K562 (cell line): ENCODE data around the gene PDCD1. TPM values are rescaled to one million over a fixed set of nuclear protein-coding genes. Genes with fewer than 3 reads are reported as not detected.

Experiments used
- EZH2 ChIP-seq: IDR thresholded peaks from 2 replicates; pipeline ENCODE4 v1.6.1; 2012; ENCODE audit warnings: low read depth, mild to moderate bottlenecking, inconsistent platforms, low read length, borderline replicate concordance
- GABPB2 ChIP-seq: fragments of 250-450 bp; sonication (Bioruptor Pico); conservative IDR thresholded peaks from 2 replicates; pipeline ENCODE4 v1.5.1; 2021; ENCODE audit warnings: mild to moderate bottlenecking
- KAT8 ChIP-seq: fragments of 450-650 bp; IDR thresholded peaks from 2 replicates; pipeline ENCODE4 v1.6.1; 2016; ENCODE audit warnings: low read depth, mild to moderate bottlenecking
- KDM1A ChIP-seq, 2 experiments: fragments of 450-650 bp; IDR thresholded peaks; 2 replicates each; pipeline ENCODE4 v1.6.1; 2016; ENCODE audit warnings: mild to moderate bottlenecking in 2 of 2
- KDM5B ChIP-seq: fragments of 200-600 bp; sonication (generic); IDR thresholded peaks from 2 replicates; pipeline ENCODE4 v1.6.1; 2012; ENCODE audit warnings: low read depth, mild to moderate bottlenecking, moderate library complexity, low read length, control low read depth, inconsistent platforms; ENCODE audit not compliant: insufficient replicate concordance
- POLR3A ChIP-seq: IDR thresholded peaks from 2 replicates; pipeline ENCODE4 v1.6.1; 2011; ENCODE audit warnings: borderline replicate concordance, mild to moderate bottlenecking, moderate library complexity; ENCODE audit not compliant: insufficient read length, insufficient read depth; ENCODE audit errors: extremely low read depth
- PPARD ChIP-seq: fragments of 250-450 bp; sonication (Bioruptor Pico); IDR thresholded peaks from 2 replicates; pipeline ENCODE4 v1.8.0; 2022; ENCODE audit warnings: inconsistent platforms, mild to moderate bottlenecking, moderate library complexity
- RAD21 ChIP-seq, 2 experiments: fragments of 250-450 bp in 1 of 2; fragments of 450-650 bp in 1 of 2; sonication (Bioruptor Pico) in 1 of 2; formaldehyde crosslinking in 1 of 2; IDR thresholded peaks in 1 of 2; conservative IDR thresholded peaks in 1 of 2; 2 replicates each; pipeline versions ENCODE4 v1.4.0 to v1.8.0; 2020 to 2022; ENCODE audit warnings: mild to moderate bottlenecking in 2 of 2, moderate library complexity in 1 of 2
- REST ChIP-seq, 2 experiments: fragments of 450-650 bp; formaldehyde crosslinking in 1 of 2; IDR thresholded peaks; 2 replicates each; pipeline versions ENCODE4 v1.4.0 to v1.6.1; 2014 to 2020; ENCODE audit warnings: mild to moderate bottlenecking in 2 of 2, borderline replicate concordance in 1 of 2, low read depth in 1 of 2
- TARDBP ChIP-seq: fragments of 450-650 bp; IDR thresholded peaks from 2 replicates; pipeline ENCODE4 v1.6.1; 2016
- TEAD2 ChIP-seq: fragments of 450-650 bp; IDR thresholded peaks from 2 replicates; pipeline ENCODE4 v1.6.1; 2016; ENCODE audit warnings: missing genetic modification characterization, control low read depth, missing compliant biosample characterization
- TEAD4 ChIP-seq, 2 experiments: sonication (generic) in 1 of 2; formaldehyde crosslinking in 1 of 2; IDR thresholded peaks; 2 replicates each; pipeline versions ENCODE4 v1.6.1 to v1.8.0; 2012 to 2022; ENCODE audit warnings: borderline replicate concordance in 1 of 2, inconsistent platforms in 1 of 2, low read length in 1 of 2, mild to moderate bottlenecking in 1 of 2, missing genetic modification reagents in 1 of 2
- USF2 ChIP-seq: sonication (generic); formaldehyde crosslinking; IDR thresholded peaks from 2 replicates; pipeline ENCODE4 v1.5.0; 2020; ENCODE audit warnings: missing genetic modification reagents
- VEZF1 ChIP-seq: fragments of 200-800 bp; sonication (Bioruptor generic); IDR thresholded peaks from 2 replicates; pipeline ENCODE4 v1.6.1; 2017; ENCODE audit warnings: missing genetic modification characterization, missing compliant biosample characterization
- ZFPM2 ChIP-seq: fragments of 250-450 bp; sonication (Bioruptor Pico); IDR thresholded peaks from 2 replicates; pipeline ENCODE4 v1.5.1; 2022; ENCODE audit warnings: mild to moderate bottlenecking
- polyA plus RNA-seq, 8 experiments: library from polyadenylated mRNA; depleted of rRNA in 4 of 8; stranded (reverse) in 5 of 8; unstranded in 3 of 8; fragments of >200 nt; fragmentation: Nextera tagmentation in 2 of 8; fragmentation: Illumina TruSeq in 1 of 8; extraction: Ambion mirVana in 2 of 8; extraction: Trizol in 1 of 8; gene quantifications; 2 replicates each; pipeline versions ENCODE4 v1.2.1 to v1.2.3, GENCODE V29; 2011 to 2014; ENCODE audit warnings: inconsistent platforms in 1 of 8, missing spikeins in 1 of 8
- total RNA-seq, 7 experiments: library from RNA; depleted of rRNA in 6 of 7; stranded (reverse); fragments of >200 nt in 6 of 7; fragmentation: Illumina TruSeq in 2 of 7; extraction: Trizol in 2 of 7; gene quantifications; 2 replicates each; pipeline versions ENCODE4 v1.2.1 to v1.2.3, GENCODE V29; 2011 to 2021; ENCODE audit warnings: low replicate concordance in 1 of 7

Gene PDCD1
- total and polyA plus RNA-seq, 9 of the 15 experiments (the other 6 are each of a cell fraction or from before 2014, with no cell fraction given), result 0.15 to 2.5 (median 1.0) TPM; not detected in 2

- TF ChIP-seq VEZF1 (CRISPR knock-in tag) (peak; percentile 90), USF2 (no peak), POLR3A (no peak), TEAD4 (IDR thresholded peaks at IDR 0.05; ENCODE audit: low read length) (no peak), TEAD4 (CRISPR knock-in tag; IDR thresholded peaks at IDR 0.05; ENCODE audit: borderline replicate concordance) (no peak), TEAD2 (tag) (no peak), KDM1A (IDR thresholded peaks at IDR 0.05) (peak in 1 of 2 experiments; percentile 44; a peak in 1 of 4 replicates), KAT8 (no peak), REST (IDR thresholded peaks at IDR 0.05; ENCODE audit: borderline replicate concordance) (peak; percentile 19; the same call in 1 of the 2 replicates), REST (CRISPR knock-in tag; IDR thresholded peaks at IDR 0.05; ENCODE audit: low read depth) (no peak), TARDBP (no peak), RAD21 (CRISPR knock-in tag; conservative IDR thresholded peaks at IDR 0.05 in 1 of 2, IDR thresholded peaks at IDR 0.05 in 1 of 2) (peak; percentile 48 to 64), KDM5B (no peak), EZH2 (no peak), ZFPM2 (no peak), GABPB2 (CRISPR knock-in tag) (no peak), PPARD (no peak)
These were observed 19.6 kb upstream of the PDCD1 start (continued) for GRCh38 chr2:241877989-241878970.
